ENCODE results near the gene ZNF37A. TPM values are rescaled to one million over a fixed set of nuclear protein-coding genes. Genes with fewer than 3 reads are reported as not detected.
"Not testable (repeated sequence)": the region's sequence is repeated elsewhere in the genome, so short reads cannot be mapped to it uniquely, and the experiment has no call there.

ZNF37A gene
- total RNA-seq, 1 experiment from 2014 or later: 6.9 TPM

DNA sequence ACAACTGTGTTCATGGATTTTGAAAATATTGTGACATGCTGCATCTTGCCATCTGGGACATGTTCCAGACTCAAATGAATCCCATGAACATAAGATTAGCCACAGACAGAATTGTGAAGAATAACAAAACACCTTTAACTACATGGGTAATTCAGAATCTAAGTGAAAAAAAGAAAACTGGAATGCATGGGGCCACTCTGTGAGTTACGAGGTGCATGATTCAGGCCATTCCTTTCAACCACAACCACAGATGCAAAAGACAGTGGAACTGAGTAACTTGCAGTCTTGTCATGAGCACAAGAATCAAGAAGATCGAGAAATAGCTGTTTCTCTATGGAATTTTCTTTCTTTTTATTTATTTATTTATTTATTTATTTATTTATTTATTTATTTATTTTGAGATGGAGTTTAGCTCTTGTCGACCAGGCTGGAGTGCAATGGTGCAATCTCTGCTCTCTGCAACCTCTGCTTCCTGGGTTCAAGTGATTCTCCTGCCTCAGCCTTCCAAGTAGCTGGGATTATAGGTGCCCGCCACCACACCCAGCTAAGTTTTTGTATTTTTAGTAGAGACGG is 56.8 kb downstream of the ZNF37A start:
- not testable (repeated sequence) for DNase-seq (ENCODE audit: low read depth)

DNA sequence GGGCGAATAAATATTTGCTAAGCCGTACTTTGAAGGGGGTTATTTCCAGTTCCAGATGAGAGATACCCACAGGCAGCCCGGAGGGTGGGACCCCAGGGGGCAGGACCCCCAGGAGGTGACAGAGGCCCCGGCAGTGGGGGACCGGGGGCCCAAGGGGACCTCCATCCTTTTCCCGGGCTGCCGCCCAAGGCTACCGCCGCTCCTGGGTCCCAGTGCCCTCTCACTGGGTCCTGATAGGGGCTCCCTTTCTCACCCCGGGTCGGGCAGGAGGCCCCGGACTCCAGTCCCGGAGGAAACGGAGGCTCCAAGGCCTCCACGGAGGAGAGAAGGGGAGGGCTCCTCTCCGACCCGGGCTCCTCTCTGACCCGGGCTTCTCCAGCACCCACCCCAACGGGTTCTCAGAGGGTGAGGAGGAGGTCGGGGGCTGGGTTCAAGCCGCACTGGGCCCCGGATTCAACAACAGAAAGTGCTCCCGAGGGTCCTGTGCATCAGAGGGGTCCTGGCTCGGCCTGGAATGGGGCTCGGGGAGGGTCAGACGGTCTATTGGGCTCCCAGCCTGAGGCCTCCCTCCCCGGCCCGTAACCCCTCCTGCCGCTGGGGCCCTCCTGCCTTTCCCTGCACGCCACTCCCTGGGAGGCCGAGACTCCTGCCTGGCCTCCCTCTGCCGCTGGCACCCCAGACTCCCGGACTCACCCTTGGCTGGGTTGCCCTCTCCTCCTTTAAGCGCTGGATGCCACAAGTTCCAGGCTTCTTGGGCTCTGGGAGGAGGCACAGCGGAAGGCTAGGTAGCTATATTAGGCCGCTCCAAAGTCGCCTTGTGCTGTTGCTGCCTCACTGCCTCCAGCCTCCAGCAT is 62.5 kb downstream of the ZNF37A start:
- DNase-seq (ENCODE audit: low read depth): no peak

- DNase-seq (ENCODE audit: low read depth): no peak
Measured at GRCh38 chr10:38157270-38157685, 63.1 kb downstream of the ZNF37A start.

DNA sequence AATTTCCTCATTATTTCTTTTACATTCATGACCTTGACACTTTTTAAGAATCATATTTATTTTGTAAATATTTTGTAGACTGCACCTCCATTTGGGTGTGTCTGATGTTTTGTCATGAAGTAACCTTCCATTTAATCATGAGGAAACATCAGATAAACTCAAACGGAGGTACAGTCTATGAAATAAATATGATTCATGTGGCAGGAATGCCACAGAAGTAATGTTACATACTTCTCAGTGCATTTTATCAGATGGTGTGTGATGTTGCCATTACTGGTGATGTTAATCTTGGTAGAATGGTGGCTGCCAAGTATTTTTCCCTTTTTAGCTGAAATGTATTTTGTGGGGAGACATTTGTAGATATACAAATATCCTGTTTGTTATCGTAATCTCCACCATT is 64.9 kb downstream of the ZNF37A start:
- DNase-seq (ENCODE audit: low read depth): no peak

GRCh38 chr10:38163617-38164016 is 69.5 kb downstream of the ZNF37A start:
- DNase-seq (ENCODE audit: low read depth): no peak

DNA sequence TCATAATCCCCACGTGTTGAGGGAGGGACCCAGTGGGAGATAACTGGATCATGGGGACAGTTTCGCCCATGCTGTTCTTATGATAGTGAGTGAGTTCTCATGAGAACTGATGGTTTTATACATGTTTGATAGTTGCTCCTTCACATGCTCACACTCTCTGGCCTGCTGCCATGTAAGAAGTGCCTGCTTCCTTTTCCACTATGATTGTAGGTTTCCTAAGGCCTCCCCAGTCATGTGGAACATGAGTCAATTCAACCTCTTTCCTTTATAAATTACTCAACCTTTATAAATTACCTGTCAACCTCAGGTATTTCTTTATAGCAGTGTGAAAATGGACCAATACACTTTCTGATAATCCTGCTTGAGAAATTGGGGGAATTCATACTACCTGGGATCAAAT is 80.2 kb downstream of the ZNF37A start:
- DNase-seq (ENCODE audit: low read depth): no peak

DNA sequence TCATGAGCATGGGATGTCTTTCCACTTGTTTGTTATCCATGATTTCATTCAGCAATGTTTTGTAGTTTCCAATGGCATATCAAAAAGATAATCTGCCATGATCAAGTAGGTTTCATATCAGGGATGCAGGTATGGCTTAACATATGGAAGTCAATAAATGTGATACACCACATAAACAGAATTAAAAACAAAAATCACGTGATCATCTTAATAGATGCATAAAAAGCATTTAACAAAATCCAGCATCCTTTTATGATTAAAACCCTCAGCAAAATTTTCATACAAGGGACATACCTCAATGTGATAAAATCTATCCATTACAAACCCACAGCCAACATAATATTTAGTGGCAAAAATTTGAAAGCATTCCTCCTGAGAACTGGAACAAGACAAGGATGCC is 90.3 kb downstream of the ZNF37A start:
- DNase-seq (ENCODE audit: low read depth): no peak

Other genes starting within 250 kb of the ZNF37A start
- 0.51 and 2.3 TPM in 2 replicates for gene ZNF248, start 236.7 kb upstream of the ZNF37A start, total RNA-seq (2014; rRNA removed; shearing (Covaris generic))
- 2.2 and 5.4 TPM in 2 replicates for gene ZNF25, start 117.7 kb upstream of the ZNF37A start, total RNA-seq (2014; rRNA removed; shearing (Covaris generic))
- 4.8 and 11.0 TPM in 2 replicates for gene ZNF33A, start 83.7 kb upstream of the ZNF37A start, total RNA-seq (2014; rRNA removed; shearing (Covaris generic))